HG02623 (cell line): ENCODE results near the gene CACNA1C.

Experiments
- ATAC-seq: cut with Tn5 transposase; IDR thresholded peaks from one replicate; pipeline ENCODE4 v1.9.1; 2021; ENCODE audit warnings: moderate library complexity; ENCODE audit not compliant: unreplicated experiment

Gene CACNA1C

GRCh38 chr12:2192231-2192630 lies 139.4 kb downstream of the CACNA1C start:
- ATAC-seq: no peak

- ATAC-seq: no peak
Measured at GRCh38 chr12:2194060-2194459, 141.3 kb downstream of the CACNA1C start.

DNA sequence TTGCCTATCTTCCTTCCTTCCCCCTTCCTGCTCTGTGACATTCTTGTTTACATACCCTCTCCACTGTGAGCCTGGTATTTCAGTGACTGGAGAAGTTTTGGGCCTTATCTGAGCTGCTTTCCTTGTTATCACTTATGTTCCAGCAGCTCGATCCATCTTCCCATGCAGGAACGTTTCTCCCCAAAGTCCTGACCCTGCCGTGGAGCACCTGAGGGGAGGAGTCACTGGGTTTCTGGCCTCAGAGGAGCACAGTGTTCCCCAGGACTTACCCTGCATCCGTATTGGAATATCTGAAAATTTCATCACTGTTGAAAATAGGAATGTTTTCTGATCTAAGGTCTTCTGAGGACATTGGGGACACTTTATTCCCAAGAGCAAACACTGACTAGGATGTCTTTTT lies 141.8 kb downstream of the CACNA1C start:
- ATAC-seq: no peak

DNA sequence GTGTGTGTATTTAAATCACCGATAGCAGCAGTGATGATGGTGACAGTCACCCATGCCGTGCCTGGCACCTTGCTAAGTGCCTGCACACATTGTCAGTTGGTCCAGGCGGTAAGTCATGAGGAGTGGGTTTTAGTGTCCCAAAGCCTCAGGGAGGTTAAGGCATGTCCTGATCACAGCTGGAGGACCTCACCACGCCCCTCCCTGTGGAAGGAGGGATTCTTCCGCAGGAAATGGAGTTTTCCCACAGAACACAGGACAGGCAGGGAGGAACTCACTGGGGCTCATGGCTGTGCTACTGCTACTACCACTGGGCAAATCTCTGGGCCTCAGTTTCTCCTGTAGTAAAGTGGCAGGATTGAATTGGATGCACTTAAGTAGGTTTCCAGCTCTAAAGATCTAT lies 142.3 kb downstream of the CACNA1C start:
- ATAC-seq: no peak

DNA sequence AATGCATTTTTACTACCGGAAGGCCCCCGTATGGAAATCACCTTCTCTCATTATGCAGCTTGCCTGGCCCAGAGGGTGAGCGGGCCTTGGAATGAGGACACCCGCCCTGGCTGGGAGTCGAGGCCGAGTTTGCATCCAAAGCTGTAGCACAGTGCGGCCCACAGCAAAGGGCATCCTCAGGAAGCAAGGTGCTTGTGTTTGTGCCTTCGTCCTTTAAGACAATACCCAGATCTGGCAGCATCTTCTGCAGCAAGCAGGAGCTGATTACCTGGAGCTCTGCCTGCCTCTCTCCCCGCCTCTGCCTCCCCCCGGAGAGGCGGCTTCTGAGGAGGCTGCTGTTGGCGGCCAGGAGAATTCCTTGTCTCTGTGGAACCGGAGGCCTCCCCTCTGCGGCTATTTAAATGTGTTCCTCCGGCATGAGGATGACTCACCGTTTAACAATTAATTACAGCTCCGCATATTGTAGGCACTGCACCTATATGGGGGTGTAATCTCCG lies 145.3 kb downstream of the CACNA1C start:
- no peak for ATAC-seq

- ATAC-seq: no peak
Measured at GRCh38 chr12:2198542-2198941, 145.8 kb downstream of the CACNA1C start.

- ATAC-seq: no peak
Measured at GRCh38 chr12:2205996-2206395, 153.2 kb downstream of the CACNA1C start.

DNA sequence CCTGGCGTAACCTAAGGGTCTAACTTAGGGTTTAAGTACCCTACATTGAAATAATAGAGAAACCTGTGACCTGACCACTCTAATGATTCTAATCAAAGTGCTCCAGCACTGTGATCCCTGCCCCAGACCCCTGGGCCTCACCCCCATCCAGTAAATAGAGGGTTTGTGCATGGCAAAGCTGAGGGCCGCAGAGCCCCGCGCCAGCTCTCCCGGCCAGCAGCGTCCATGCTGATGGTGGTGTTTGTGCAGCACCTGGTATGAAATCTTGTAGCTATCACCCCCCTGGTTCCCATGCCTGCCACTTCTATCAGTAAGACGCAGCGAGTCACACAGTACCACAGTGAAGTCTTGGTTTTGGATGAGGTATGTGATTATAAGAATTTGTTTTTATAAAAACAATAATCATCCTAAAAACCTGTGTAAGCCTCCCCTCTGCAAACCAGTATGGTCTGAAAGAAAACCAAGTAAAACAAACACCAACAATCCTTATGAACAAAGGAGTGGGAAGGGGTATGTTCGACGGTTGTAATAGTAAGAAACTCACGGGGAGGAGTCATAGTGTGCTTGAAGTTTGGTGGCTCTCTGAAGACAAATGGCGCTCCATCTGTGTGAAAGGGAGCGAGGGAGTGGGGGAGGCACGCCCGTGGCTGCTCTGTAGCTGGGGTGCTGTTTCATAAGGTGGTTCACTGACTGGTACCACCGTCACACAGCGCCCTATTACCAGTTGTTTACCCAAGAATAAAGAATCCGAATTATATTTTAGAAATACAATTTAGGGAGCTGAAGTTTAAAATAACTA lies 156.2 kb downstream of the CACNA1C start:
- ATAC-seq: no peak

DNA sequence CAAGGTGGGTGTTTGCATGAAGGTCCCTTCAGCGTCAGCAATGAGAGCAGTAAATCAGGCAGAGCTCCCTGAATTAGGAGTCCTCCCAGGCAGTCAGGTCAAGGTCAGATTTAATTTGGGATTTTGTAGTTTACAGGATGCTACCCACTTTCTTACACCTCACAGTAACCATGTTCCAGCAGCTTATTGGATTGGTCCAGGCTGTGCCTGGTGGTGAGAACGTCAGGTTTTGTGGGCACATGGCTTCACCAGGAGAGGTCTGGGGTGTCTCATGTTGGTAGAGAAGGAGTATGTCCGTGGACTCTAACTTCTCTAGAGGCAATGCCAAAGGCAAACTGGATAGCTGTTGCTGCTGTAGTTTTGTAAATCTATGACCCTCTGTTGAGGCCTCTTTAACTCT lies 158.3 kb downstream of the CACNA1C start:
- no peak for ATAC-seq

DNA sequence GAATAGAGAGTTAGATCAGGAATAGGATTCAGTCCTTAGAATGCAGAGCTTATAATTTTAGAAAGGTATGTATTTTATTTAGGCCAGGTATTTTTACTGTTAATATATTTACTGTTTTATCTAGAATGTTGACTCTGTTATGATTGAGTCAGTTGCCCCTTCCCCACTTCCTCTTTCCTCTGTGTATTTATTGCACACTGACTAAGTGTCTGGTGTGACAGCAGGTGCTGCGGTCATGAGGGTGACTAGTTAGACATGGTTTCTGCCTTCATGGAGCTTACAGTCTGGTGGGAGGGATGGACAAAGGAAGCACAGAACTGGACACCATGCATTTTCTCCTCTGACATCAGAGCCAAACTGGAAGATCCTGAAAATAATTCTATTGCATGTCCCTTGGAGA lies 159.8 kb downstream of the CACNA1C start:
- no peak for ATAC-seq

- no peak for ATAC-seq
Measured at GRCh38 chr12:2212971-2213869, 160.4 kb downstream of the CACNA1C start.

DNA sequence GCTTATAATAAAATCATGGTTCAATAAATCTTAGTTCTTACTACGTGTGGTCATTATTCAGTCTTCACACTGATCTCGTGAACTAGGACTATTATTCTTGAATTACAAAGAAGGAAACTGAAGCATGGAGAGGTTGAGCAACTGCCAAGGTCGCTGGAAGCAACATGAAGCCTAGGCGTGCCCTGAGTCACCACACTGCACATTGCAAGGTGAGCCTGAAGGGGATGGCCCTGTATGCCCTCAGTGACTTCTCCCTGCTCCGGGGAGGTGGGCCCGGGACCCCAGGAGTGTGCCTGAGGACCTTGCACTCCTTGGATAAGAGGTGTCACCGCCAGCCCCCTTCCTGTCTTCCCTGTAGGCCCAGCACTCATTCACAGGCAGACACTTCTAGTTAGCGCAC lies 161.6 kb downstream of the CACNA1C start:
- ATAC-seq: no peak

GRCh38 chr12:2215709-2216560 lies 163.1 kb downstream of the CACNA1C start:
- ATAC-seq: no peak

GRCh38 chr12:2218706-2219105 lies 165.9 kb downstream of the CACNA1C start:
- ATAC-seq: no peak

GRCh38 chr12:2221030-2221621 lies 168.3 kb downstream of the CACNA1C start:
- ATAC-seq: no peak

DNA sequence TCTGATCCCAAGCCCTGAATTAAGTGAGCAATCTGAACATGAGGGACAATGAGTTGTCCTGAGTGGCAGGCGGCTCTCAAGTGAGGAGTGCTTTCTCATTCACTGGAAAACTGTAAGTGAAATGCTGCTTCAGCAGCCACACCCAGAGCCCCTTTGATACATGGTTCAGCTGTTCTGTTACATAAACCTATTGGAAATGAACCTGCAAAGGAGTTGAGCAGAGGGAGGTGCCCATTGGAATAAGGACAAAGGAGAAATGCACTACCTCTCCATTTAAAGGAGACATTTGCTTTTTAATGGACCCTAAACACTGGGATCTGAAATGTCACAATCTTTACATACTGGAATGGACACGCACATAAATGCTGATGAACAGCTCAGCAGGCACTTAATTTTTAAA lies 169.9 kb downstream of the CACNA1C start:
- no peak for ATAC-seq

- ATAC-seq: no peak
Measured at GRCh38 chr12:2224961-2225360, 172.2 kb downstream of the CACNA1C start.

- ATAC-seq: no peak
Measured at GRCh38 chr12:2225696-2226095, 172.9 kb downstream of the CACNA1C start.

- no peak for ATAC-seq
Measured at GRCh38 chr12:2226641-2227040, 173.9 kb downstream of the CACNA1C start.

DNA sequence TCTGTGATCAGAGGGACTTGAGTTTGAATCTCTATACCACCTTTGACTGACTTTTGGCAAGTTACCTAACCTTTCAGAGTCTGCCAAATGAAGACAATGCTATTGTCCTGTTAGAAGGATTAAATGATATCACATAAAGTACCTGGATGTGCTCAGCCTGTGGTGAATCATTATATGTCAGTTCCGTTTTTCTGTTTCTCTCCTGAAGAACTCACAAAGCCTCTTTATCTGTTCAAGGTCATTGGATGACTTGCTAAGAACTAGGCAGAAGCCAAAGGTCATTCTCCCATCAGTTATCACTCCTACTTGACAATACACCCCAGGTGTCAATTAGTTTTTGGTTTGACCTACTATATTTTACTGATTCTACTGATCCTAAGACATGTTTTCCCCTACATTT lies 174.6 kb downstream of the CACNA1C start:
- ATAC-seq: no peak

- no peak for ATAC-seq
Measured at GRCh38 chr12:2228535-2228934, 175.7 kb downstream of the CACNA1C start.
